Stomach smooth muscle (tissue), 2 donors: ENCODE measurements around the gene NGEF.
"Not testable (repeated sequence)": the region's sequence is repeated elsewhere in the genome, so short reads cannot be mapped to it uniquely, and the experiment has no call there.

ENCODE experiments used
- H3K27ac ChIP-seq: one replicate; pipeline ENCODE4 v1.7.0; 2013; ENCODE audit warnings: mild to moderate bottlenecking, low read length, inconsistent platforms
- H3K27me3 ChIP-seq, 2 donors: one replicate each; pipeline ENCODE4 v1.7.0; 2013; ENCODE audit warnings: low read length in 2 of 2; ENCODE audit not compliant: insufficient read depth in 2 of 2, control insufficient read depth in 1 of 2
- H3K36me3 ChIP-seq, 2 donors: one replicate each; pipeline ENCODE4 v1.7.0; 2013; ENCODE audit warnings: low read length in 2 of 2; ENCODE audit not compliant: control insufficient read depth in 2 of 2, insufficient read depth in 2 of 2
- H3K4me1 ChIP-seq: one replicate; pipeline ENCODE4 v1.7.0; 2013; ENCODE audit warnings: low read length; ENCODE audit not compliant: control insufficient read depth, insufficient read depth
- H3K4me3 ChIP-seq, 2 donors: one replicate each; pipeline ENCODE4 v1.7.0; 2013; ENCODE audit warnings: low read length in 2 of 2
- H3K9ac ChIP-seq, 2 donors: one replicate each; pipeline ENCODE4 v1.7.0; 2013; ENCODE audit warnings: low read length in 2 of 2, mild to moderate bottlenecking in 1 of 2
- H3K9me3 ChIP-seq, 2 donors: one replicate each; pipeline ENCODE4 v1.7.0; 2013; ENCODE audit warnings: low read length in 2 of 2; ENCODE audit not compliant: control insufficient read depth in 2 of 2
- donor health status: healthy.
- donor health status: Pancreatic carcinoma.

NGEF gene

DNA sequence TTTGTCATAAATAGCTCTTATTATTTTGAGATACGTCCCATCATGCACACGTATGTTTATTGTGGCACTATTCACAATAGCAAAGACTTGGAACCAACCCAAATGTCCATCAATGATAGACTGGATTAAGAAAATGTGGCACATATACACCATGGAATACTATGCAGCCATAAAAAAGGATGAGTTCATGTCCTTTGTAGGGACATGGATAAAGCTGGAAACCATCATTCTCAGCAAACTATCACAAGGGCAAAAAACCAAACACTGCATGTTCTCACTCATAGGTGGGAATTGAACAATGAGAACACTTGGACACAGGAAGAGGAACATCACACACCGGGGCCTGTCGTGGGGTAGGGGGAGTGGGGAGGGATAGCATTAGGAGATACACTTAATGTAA is 6.6 kb upstream of the NGEF start:
- H3K9me3 ChIP-seq, H3K36me3 ChIP-seq, H3K27me3 ChIP-seq, H3K27ac ChIP-seq, H3K9ac ChIP-seq, H3K4me1 ChIP-seq, H3K4me3 ChIP-seq: not testable (repeated sequence)

DNA sequence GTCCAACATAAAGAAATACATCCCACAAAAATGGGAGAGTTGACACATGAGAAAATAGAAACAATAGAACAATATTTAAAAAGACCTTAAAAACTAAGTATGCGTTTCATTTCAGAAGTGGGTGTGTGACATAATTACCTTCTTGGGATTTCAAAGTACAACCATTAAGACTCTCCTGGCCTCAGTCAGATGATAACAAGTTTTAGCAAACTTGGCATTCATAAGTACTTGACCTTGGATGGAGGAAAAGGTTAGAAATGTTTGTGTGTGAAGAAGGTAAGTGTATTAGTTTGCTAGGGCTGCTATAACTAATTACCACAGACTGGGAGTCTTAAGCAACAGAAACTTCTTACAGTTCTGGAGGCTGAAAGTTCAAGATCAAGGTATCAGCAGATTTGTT is 4.9 kb upstream of the NGEF start:
- no peaks in the 10 kb centered on the region for H3K36me3 ChIP-seq
- no peak overlapping the region for H3K27ac ChIP-seq
- H3K9me3 ChIP-seq, result peaks cover 0 to 8% of the 10 kb centered on the region in 2 donors
- H3K27me3 ChIP-seq, result no peaks in the 10 kb centered on the region
- no peak overlapping the region for H3K4me3 ChIP-seq
- no peaks in the 10 kb centered on the region for H3K4me1 ChIP-seq
- no peak overlapping the region for H3K9ac ChIP-seq

DNA sequence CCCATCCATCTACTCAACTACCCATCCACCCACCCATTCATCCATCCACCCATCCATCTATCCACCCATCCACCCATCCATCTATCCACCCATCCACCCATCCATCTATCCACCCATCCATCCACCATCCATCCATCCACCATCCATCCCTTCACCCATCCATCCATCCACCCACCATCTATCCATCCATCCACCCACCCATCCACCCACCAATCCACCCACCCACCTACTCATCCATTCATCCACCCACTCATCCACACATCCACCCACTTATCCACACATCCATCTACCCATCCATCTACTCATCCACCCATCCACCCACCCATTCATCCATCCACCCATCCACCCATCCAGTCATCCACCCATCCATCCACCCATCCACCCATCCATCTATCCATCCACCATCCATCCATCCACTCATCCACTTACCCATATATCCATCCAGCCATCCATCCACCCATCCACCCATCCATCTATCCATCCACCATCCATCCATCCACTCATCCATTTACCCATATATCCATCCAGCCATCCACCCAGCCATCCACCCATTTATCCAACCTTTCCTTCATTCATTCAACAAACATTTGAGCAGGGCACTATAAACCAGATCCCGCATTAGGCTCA is 2.1 kb upstream of the NGEF start:
- no peaks in the 10 kb centered on the region for H3K27me3 ChIP-seq
- no peaks in the 10 kb centered on the region for H3K36me3 ChIP-seq
- no peak overlapping the region for H3K9ac ChIP-seq
- H3K4me3 ChIP-seq, result no peak overlapping the region
- H3K27ac ChIP-seq, result no peak overlapping the region
- H3K4me1 ChIP-seq, result no peaks in the 10 kb centered on the region
- H3K9me3 ChIP-seq, result peaks cover 0 to 8% of the 10 kb centered on the region in 2 donors

DNA sequence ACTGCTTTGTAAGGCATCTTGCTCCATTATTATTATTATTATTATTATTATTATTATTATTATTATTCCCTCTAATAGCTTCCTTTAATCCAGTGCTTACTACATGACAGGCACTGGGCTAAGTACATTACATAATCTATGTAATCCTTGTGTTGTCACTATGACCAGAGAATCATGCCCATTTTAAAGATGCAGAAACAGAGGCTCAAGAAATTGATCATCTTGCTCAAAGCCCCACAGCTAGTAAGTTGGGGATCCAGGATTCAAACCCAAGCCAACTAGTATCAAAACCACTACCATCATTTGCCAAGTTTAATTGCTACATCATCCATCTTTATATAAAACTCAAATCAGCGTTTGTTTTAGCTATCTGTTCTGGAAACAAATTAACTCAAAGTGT is 594 bp upstream of the NGEF start:
- Histone ChIP-seq H3K4me1 (no peaks in the 10 kb centered on the region), H3K27me3 (no peaks in the 10 kb centered on the region), H3K27ac (no peak overlapping the region), H3K9ac (no peak overlapping the region), H3K36me3 (no peaks in the 10 kb centered on the region), H3K9me3 (peaks cover 0 to 8% of the 10 kb centered on the region in 2 donors), H3K4me3 (no peak overlapping the region)

DNA sequence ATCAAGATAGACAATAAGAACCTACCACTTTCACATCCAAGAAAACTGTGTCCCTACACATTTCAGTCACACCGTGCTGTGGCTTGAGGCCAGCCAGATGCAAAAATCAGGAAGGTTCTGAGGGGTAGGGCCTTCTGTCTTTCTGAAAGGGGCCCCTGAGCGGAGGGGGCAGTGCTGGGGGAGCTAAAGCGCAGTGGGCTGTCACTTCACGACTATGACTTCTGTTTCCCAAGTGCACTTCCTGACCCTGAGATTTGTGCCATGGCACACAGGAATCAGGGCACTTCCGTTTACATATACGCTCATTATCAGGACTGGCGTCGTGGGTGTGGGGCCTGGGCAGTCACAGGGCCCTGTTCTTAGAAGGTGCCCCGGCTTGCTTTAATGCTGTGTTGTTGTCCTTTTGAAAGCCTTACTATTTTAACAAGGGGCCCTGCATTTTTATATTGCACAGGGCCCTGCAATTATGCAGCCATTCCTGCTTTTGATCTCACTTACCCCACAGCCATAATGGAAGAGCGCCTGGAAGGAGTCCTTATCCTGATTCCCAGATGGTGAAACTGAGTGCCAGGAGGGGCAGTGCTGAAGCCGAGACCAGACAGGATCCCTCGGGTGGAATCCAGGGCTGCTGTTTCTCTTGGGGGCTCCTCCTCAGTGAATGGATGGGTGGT is 620 bp downstream of the NGEF start:
- H3K27ac ChIP-seq, result no peak overlapping the region
- H3K4me3 ChIP-seq, result no peak overlapping the region
- H3K9me3 ChIP-seq, result peaks cover 0 to 4% of the 10 kb centered on the region in 2 donors
- no peak overlapping the region for H3K9ac ChIP-seq
- no peaks in the 10 kb centered on the region for H3K36me3 ChIP-seq
- H3K4me1 ChIP-seq, result no peaks in the 10 kb centered on the region
- no peaks in the 10 kb centered on the region for H3K27me3 ChIP-seq

DNA sequence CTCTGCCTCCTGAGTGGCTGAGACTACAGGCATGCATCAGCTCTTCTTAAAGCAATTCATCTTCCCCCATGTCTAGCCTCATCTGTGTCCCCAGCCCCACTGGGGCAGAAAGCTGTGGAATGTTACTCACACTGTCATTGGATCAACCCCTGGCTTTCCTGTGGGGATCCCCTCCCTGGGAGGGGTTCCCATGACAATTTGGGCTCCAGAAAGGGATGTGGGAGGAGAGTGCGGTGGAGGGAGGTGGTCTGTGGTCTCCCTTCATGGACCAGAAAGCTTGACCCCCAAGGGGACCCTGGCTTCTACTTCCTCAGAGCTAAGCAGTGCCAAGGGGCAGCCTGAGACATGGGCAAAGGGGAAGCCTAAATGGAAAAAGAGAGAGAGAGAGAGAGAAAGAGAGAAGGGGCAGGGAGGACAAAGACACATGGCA is 1.3 kb downstream of the NGEF start:
- H3K36me3 ChIP-seq, result no peaks in the 10 kb centered on the region
- H3K27ac ChIP-seq, result no peak overlapping the region
- H3K4me3 ChIP-seq, result no peak overlapping the region
- H3K9ac ChIP-seq, result no peak overlapping the region
- no peaks in the 10 kb centered on the region for H3K27me3 ChIP-seq
- H3K9me3 ChIP-seq, result peaks cover 0 to 4% of the 10 kb centered on the region in 2 donors
- H3K4me1 ChIP-seq, result no peaks in the 10 kb centered on the region

DNA sequence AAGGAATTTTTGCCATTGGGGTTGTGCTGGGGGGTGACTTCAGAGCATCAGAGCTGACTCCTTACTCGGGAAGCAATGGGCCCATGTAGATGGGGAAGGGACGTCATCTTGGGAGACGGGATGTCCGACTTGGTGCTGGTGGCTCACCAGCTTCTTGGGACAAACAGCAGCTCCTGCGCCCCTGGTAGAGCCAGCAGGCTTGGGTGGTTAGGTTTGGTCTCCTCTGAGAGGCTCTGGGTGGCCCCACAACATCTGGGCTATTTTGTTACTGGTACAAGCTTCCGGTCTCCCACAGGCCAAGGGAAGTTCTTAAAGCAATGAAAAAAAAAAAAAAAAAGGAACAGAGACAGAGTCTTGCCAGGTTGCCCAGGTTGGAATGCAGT is 1.8 kb downstream of the NGEF start:
- Histone ChIP-seq H3K36me3 (no peaks in the 10 kb centered on the region), H3K27me3 (no peaks in the 10 kb centered on the region), H3K4me3 (no peak overlapping the region), H3K27ac (no peak overlapping the region), H3K9ac (no peak overlapping the region), H3K9me3 (peaks cover 0 to 4% of the 10 kb centered on the region in 2 donors), H3K4me1 (no peaks in the 10 kb centered on the region)

DNA sequence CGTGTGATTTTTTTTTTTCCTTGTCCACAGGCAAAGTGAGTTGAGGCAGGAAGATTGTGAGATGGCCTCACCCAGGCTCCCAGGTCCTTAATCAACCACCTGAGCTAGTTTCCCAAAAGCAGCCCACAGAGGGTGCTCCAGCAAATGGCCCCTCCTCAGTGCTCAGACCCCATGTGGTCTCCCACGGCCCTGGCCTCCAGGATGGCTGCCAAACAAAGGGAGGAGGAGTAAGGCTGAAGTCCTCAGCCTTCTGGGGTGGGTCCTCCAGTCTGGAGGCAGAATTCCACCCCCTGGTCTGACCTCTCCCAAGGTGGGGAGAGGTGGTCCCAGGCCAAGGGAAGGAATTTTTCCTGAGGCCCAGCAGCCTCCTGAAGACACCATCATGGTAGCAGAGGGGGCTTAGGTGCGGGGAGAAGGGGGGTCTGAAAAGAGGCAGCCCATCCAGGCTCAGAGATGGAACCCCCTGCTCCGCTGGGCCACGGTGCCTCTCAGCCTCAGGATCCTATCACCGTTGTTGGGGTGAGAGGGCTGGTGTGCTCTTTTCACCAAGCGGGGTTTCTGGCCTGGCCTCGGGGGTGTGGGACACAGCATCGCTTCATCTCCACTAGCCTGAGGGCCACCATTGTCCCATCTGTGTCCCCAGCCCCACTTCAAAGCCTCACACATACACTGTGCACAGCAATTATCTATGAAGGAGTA is 2.3 kb downstream of the NGEF start:
- no peak overlapping the region for H3K9ac ChIP-seq
- no peaks in the 10 kb centered on the region for H3K27me3 ChIP-seq
- peaks cover 0 to 4% of the 10 kb centered on the region in 2 donors for H3K9me3 ChIP-seq
- H3K4me1 ChIP-seq, result no peaks in the 10 kb centered on the region
- no peak overlapping the region for H3K27ac ChIP-seq
- H3K36me3 ChIP-seq, result no peaks in the 10 kb centered on the region
- H3K4me3 ChIP-seq, result no peak overlapping the region

DNA sequence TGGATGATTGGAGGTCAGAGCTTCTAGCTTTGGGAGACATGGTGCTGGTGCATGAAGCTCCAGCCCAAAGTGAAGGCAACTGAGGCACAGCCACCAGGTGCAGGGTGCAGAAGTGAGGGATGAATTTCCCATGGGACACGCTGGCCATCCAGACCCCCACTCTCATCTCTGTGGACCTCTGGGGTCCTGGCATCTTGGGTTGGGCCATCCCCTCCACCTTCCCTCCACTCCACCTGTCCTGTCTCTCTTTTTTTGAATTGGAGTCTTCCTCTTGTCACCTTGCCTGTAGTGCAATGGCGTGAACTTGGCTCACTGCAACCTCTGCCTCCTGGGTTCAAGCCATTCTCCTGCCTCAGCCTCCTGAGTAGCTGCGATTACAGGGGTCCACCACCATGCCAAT is 3.4 kb downstream of the NGEF start:
- H3K27me3 ChIP-seq, result peaks cover 0 to 2% of the 10 kb centered on the region in 2 donors
- no peaks in the 10 kb centered on the region for H3K9me3 ChIP-seq
- H3K4me3 ChIP-seq, result no peak overlapping the region
- no peaks in the 10 kb centered on the region for H3K4me1 ChIP-seq
- no peak overlapping the region for H3K9ac ChIP-seq
- no peak overlapping the region for H3K27ac ChIP-seq
- no peaks in the 10 kb centered on the region for H3K36me3 ChIP-seq

DNA sequence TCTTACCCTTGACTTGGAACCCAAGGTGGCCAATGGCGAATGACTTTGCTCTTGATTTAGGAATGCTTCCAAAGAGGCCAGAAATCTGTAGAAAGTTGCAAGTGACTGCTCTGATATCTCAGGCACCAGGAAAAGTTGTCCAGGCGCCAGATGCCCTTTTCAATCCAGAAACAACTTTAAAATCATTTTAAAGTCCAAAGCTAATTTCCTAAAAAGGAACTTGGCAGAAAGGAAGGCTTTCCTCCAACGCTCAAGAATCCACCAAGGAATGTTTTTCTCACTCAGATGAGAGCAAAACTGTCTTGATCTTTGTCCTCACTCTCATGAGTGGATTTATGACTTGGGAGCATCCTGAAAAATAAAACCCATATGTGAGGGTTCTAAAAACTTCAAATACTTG is 5.3 kb downstream of the NGEF start:
- Histone ChIP-seq H3K27me3 (peaks cover 0 to 2% of the 10 kb centered on the region in 2 donors), H3K9me3 (no peaks in the 10 kb centered on the region), H3K4me1 (no peaks in the 10 kb centered on the region), H3K9ac (no peak overlapping the region), H3K36me3 (no peaks in the 10 kb centered on the region), H3K27ac (no peak overlapping the region), H3K4me3 (no peak overlapping the region)

DNA sequence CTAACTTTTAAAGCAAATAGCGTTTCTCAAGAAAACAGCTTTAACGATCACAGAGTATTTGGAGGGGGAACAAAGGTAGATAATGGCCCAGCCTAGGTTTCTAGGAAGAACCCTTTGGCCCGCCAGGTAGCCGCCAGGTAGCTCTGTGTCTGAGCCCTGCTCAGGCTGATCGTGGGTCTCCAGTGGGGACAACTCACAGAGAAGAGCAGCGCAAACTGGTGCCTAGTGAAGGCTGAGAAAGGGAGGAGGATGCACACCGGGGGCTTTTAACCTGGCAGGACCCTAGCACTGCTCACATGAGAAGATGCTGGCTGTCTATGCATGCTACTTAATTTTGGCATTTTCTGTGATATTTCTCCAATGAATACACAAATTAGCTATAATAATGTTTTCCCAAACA is 5.8 kb downstream of the NGEF start:
- Histone ChIP-seq H3K9me3 (no peaks in the 10 kb centered on the region), H3K4me3 (no peak overlapping the region)

More for the DNA sequence above, 5.8 kb downstream of the NGEF start:
- Histone ChIP-seq H3K36me3 (no peaks in the 10 kb centered on the region), H3K27ac (no peak overlapping the region), H3K27me3 (peaks cover 0 to 2% of the 10 kb centered on the region in 2 donors), H3K4me1 (no peaks in the 10 kb centered on the region), H3K9ac (no peak overlapping the region)
